ENCODE data around the gene TMEM63B. TPM values are rescaled to one million over a fixed set of nuclear protein-coding genes. Genes with fewer than 3 reads are reported as not detected.
"Not testable (repeated sequence)": the region's sequence is repeated elsewhere in the genome, so short reads cannot be mapped to it uniquely, and the experiment has no call there.

Gene TMEM63B
- total RNA-seq, 2 experiments from 2014 or later, result 11.6 to 13.0 TPM

DNA sequence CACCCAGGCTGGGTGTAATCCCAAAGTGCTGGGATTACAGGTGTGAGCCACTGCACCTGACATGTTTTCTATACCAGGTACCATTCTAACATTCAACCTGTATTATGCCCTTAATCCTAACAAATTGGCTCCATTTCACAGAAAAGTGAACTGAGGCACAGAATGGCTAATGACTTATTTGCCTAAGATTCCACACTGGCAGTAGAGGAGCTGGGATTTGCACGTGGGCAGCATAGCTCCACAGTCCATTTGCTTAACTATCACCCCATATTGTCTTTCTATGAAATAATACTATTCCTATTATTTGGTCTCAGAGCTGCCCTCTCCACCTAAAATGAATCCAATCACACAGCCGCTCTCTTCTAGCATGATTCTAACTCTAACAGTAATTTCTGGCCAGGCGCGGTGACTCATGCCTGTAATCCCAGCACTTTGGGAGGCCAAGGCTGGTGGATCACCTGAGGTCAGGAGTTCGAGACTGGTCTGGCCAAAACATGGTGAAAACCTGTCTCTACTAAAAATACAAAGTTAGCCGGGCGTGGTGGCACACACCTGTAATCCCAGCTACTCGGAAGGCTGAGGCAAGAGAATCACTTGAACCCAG lies 66.1 kb downstream of the TMEM63B start:
- ChIA-PET CTCF (interaction anchor here (0.8 to 1.1 kb wide), 2 partner anchors 28 to 42 kb away, joined by 3 read pairs; no protein-coding TSS in a partner anchor), POLR2A (no interaction called here)
- H3K4me1 Mint-ChIP-seq (ENCODE audit: low read depth), result peaks cover 6% of the 10 kb centered on the region
- DNase-seq, result no peak
- H3K9me3 Mint-ChIP-seq, result no peaks in the 10 kb centered on the region
- H3K27ac Mint-ChIP-seq, result no peak overlapping the region
- H3K4me3 Mint-ChIP-seq, result no peak overlapping the region
- no peaks in the 10 kb centered on the region for H3K36me3 Mint-ChIP-seq
- peaks cover 2% of the 10 kb centered on the region for H3K27me3 Mint-ChIP-seq
- intact Hi-C loops (cut with micrococcal nuclease), result no loop called here

- DNase-seq, result no peak
- POLR2A ChIA-PET, result no interaction called here
- H3K36me3 Mint-ChIP-seq, result no peaks in the 10 kb centered on the region
- peaks cover 2% of the 10 kb centered on the region for H3K27me3 Mint-ChIP-seq
- no peak overlapping the region for H3K4me3 Mint-ChIP-seq
- H3K27ac Mint-ChIP-seq, result no peak overlapping the region
- intact Hi-C loops (cut with micrococcal nuclease), result no loop called here
- CTCF ChIA-PET, result interaction anchor here (0.8 to 1.4 kb wide), 2 partner anchors 22 to 62 kb away, joined by 4 to 5 read pairs; no protein-coding TSS in a partner anchor
- peaks cover 3% of the 10 kb centered on the region for H3K4me1 Mint-ChIP-seq (ENCODE audit: low read depth)
- no peaks in the 10 kb centered on the region for H3K9me3 Mint-ChIP-seq
Observed at GRCh38 chr6:44194326-44194725, 67.0 kb downstream of the TMEM63B start.

DNA sequence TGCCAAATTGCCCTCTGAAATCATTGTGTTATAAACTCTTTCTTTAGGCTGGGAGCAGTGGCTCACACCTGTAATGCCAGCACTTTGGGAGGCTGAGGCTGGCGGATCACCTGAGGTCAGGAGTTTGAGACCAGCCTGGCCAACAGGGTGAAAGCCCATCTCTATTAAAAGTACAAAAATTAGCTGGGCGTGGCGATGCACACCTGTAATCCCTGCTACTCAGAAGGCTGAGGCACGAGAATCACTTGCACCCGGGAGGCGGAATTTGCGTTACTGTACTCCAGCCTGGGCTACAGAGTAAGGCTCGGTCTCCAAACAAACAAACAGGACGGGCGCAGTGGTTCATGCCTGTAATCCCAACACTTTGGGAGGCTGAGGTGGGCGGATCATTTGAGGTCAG lies 69.0 kb downstream of the TMEM63B start:
- H3K4me1 Mint-ChIP-seq (ENCODE audit: low read depth); intact Hi-C loops (cut with micrococcal nuclease); H3K27me3 Mint-ChIP-seq; H3K4me3 Mint-ChIP-seq; POLR2A ChIA-PET; H3K9me3 Mint-ChIP-seq; H3K36me3 Mint-ChIP-seq; H3K27ac Mint-ChIP-seq; DNase-seq: not testable (repeated sequence)
- CTCF ChIA-PET, result interaction anchor here (1.0 kb wide), 1 partner anchor 24 kb away, joined by 3 read pairs; no protein-coding TSS in a partner anchor

GRCh38 chr6:44198684-44199083 lies 71.3 kb downstream of the TMEM63B start:
- DNase-seq, result no peak
- no peak overlapping the region for H3K27ac Mint-ChIP-seq
- H3K4me3 Mint-ChIP-seq, result no peak overlapping the region
- no peaks in the 10 kb centered on the region for H3K36me3 Mint-ChIP-seq
- H3K9me3 Mint-ChIP-seq, result no peaks in the 10 kb centered on the region
- ChIA-PET POLR2A (no interaction called here), CTCF (interaction anchor here (0.7 kb wide), 1 partner anchor 47 kb away, joined by 3 read pairs; no protein-coding TSS in a partner anchor)
- intact Hi-C loops (cut with micrococcal nuclease), result no loop called here
- no peaks in the 10 kb centered on the region for H3K4me1 Mint-ChIP-seq (ENCODE audit: low read depth)
- H3K27me3 Mint-ChIP-seq, result peaks cover 2% of the 10 kb centered on the region

- Mint-ChIP-seq H3K27ac (no peak overlapping the region), H3K4me1 (ENCODE audit: low read depth) (no peaks in the 10 kb centered on the region), H3K27me3 (peaks cover 2% of the 10 kb centered on the region), H3K36me3 (no peaks in the 10 kb centered on the region), H3K4me3 (no peak overlapping the region), H3K9me3 (no peaks in the 10 kb centered on the region)
- ChIA-PET POLR2A (no interaction called here), CTCF (interaction anchor here (0.6 kb wide), 1 partner anchor 27 kb away, joined by 3 read pairs; no protein-coding TSS in a partner anchor)
- no peak for DNase-seq
- intact Hi-C loops (cut with micrococcal nuclease), result no loop called here
Observed at GRCh38 chr6:44199883-44200282, 72.5 kb downstream of the TMEM63B start.

DNA sequence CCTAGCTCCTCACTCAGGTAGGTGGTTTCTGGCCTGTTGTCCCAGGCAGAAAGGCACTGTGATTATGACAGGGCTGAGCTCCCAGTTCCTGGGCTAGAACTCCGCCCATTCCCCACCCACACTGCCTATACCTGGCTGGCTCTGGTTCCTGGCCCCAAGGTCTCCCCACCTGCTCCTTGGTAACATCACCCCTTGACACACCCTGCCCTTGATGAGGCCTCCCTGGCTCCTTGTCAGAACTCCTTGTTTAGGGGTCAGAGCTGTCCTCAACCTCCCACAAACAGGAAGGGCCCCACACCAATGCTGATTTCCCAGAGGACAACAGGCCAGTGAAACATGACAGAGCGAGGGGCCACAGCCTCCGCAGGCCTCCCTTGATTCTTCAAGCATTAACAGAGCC lies 73.8 kb downstream of the TMEM63B start:
- H3K9me3 Mint-ChIP-seq, result no peaks in the 10 kb centered on the region
- intact Hi-C loops (cut with micrococcal nuclease), result no loop called here
- no peaks in the 10 kb centered on the region for H3K4me1 Mint-ChIP-seq (ENCODE audit: low read depth)
- no peak for DNase-seq
- H3K4me3 Mint-ChIP-seq, result no peak overlapping the region
- CTCF ChIA-PET, result no interaction called here
- no peaks in the 10 kb centered on the region for H3K36me3 Mint-ChIP-seq
- H3K27me3 Mint-ChIP-seq, result peaks cover 2% of the 10 kb centered on the region
- POLR2A ChIA-PET, result no interaction called here
- no peak overlapping the region for H3K27ac Mint-ChIP-seq

DNA sequence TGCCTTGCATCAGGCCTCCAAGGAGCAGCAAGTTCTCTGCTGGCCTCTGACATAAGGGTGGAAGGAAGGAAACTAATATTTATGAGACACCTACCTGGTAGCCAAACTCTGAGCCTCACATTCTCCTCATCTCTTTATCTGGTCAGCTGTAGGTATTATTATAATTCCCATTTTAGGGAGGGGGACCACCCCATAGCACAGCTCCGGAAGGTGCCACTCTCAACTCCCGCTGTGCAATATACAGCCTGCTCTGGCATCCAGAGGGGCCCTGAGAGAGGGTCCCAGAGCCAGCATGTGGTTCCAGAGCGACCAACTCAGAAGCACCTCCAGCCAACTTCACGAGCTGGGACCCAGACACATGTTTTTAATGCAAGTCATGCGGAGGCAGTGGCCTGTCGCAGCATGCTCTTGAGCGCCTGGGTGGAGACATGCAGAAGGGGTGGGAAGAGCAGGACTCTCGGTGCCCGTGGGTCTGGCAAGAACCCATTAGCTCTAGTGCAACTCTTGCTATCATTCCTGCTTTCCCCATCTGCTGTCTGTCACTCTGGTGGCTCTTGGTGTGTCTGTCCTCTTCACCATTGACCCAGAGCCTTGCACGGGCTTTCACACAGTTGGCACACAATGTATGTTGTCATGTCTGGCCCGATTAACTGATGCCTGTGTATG lies 74.4 kb downstream of the TMEM63B start:
- H3K27me3 Mint-ChIP-seq, result peaks cover 2% of the 10 kb centered on the region
- intact Hi-C loops (cut with micrococcal nuclease), result no loop called here
- H3K27ac Mint-ChIP-seq, result no peak overlapping the region
- no peaks in the 10 kb centered on the region for H3K4me1 Mint-ChIP-seq (ENCODE audit: low read depth)
- POLR2A ChIA-PET, result no interaction called here
- H3K9me3 Mint-ChIP-seq, result no peaks in the 10 kb centered on the region
- H3K4me3 Mint-ChIP-seq, result no peak overlapping the region
- no peaks in the 10 kb centered on the region for H3K36me3 Mint-ChIP-seq
- CTCF ChIA-PET, result no interaction called here
- no peak for DNase-seq

DNA sequence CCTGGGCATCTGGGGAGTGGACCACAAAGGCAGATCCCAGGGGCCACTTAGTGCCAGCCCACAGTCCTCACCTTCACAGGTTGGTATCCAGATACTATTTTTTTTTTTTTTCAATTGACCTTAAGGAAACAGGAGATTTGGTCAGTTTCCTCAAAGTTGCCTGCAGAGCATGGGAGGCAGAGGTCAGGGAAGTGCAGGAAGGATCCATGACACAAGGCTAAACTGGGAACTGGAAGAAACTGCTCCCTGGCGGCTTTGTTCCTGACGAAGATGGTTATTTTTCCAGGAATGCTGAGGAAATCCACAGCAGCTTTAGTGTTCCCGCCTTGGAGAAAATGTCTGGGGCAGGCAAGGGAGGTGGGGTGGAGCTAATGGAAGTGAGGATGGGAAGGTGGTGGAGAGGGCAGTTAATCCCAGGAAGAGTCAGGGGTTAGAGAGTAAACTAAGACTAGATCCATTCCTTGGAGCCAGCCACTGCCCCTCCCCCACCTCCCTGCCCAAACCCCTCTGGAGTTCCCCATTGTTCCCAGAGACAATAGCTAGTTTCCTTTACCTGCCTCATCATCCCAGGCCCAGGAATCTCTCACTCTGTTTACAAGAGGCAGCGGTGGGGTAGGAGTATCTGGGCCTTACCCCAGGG lies 75.1 kb downstream of the TMEM63B start:
- no peaks in the 10 kb centered on the region for H3K36me3 Mint-ChIP-seq
- POLR2A ChIA-PET, result no interaction called here
- CTCF ChIA-PET, result no interaction called here
- no peak overlapping the region for H3K4me3 Mint-ChIP-seq
- H3K27me3 Mint-ChIP-seq, result peaks cover 2% of the 10 kb centered on the region
- no peaks in the 10 kb centered on the region for H3K4me1 Mint-ChIP-seq (ENCODE audit: low read depth)
- no peaks in the 10 kb centered on the region for H3K9me3 Mint-ChIP-seq
- no peak overlapping the region for H3K27ac Mint-ChIP-seq
- no peak for DNase-seq
- intact Hi-C loops (cut with micrococcal nuclease), result no loop called here

- no peak overlapping the region for H3K27ac Mint-ChIP-seq
- intact Hi-C loops (cut with micrococcal nuclease), result no loop called here
- ChIA-PET CTCF (interaction anchor here (0.7 kb wide), 1 partner anchor 38 kb away, joined by 3 read pairs; no protein-coding TSS in a partner anchor), POLR2A (no interaction called here)
- H3K27me3 Mint-ChIP-seq, result peaks cover 2% of the 10 kb centered on the region
- no peaks in the 10 kb centered on the region for H3K4me1 Mint-ChIP-seq (ENCODE audit: low read depth)
- no peaks in the 10 kb centered on the region for H3K9me3 Mint-ChIP-seq
- H3K36me3 Mint-ChIP-seq, result no peaks in the 10 kb centered on the region
- H3K4me3 Mint-ChIP-seq, result no peak overlapping the region
- DNase-seq, result no peak
Observed at GRCh38 chr6:44202972-44203750, 75.8 kb downstream of the TMEM63B start.

DNA sequence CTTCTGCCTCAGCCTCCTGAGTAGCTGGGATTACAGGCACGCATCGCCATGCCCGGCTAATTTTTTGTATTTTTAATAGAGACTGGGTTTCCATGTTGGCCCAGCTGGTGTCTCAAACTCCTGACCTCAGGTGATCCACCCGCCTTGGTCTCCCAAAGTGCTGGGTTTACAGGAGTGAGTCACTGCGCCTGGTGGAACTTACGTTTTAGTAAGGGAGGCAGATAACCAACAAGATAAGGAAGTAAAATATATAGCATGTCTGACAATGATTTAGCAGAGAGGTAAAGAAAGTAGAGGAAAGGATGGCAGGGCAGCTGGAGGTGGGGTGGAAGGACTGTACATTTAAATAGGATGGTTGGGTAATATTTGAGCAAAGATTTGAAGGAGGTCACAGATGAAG lies 76.6 kb downstream of the TMEM63B start:
- CTCF ChIA-PET, result no interaction called here

More for the DNA sequence above, 76.6 kb downstream of the TMEM63B start:
- Mint-ChIP-seq H3K27me3 (peaks cover 2% of the 10 kb centered on the region), H3K4me1 (ENCODE audit: low read depth) (no peaks in the 10 kb centered on the region), H3K9me3 (no peaks in the 10 kb centered on the region), H3K36me3 (no peaks in the 10 kb centered on the region), H3K27ac (no peak overlapping the region), H3K4me3 (no peak overlapping the region)
- no peak for DNase-seq
- intact Hi-C loops (cut with micrococcal nuclease), result no loop called here
- POLR2A ChIA-PET, result no interaction called here
